ENCODE data around the gene GPC5. TPM values are rescaled to one million over a fixed set of nuclear protein-coding genes. Genes with fewer than 3 reads are reported as not detected.

GPC5 gene
- total and polyA plus RNA-seq, 9 donors = 0.10 to 1.5 (median 0.38) TPM

- no peak overlapping the region for H3K4me3 ChIP-seq
- H3K9me3 ChIP-seq = no peaks in the 10 kb centered on the region
- H3K27ac ChIP-seq = no peak overlapping the region
- no peak for TF ChIP-seq CTCF (IDR thresholded peaks at IDR 0.05)
- TF ChIP-seq EP300 (IDR thresholded peaks at IDR 0.05) = no peak
- TF ChIP-seq POLR2A (IDR thresholded peaks at IDR 0.05) = no peak
- H3K27me3 ChIP-seq = no peaks in the 10 kb centered on the region
- DNase-seq = no peak
- intact Hi-C loops (cut with DNase I) = no loop called here
- H3K4me1 ChIP-seq (ENCODE audit: insufficient read depth) = no peaks in the 10 kb centered on the region
- no peaks in the 10 kb centered on the region for H3K36me3 ChIP-seq
Measured at GRCh38 chr13:91882918-91883317, 484.5 kb downstream of the GPC5 start.

GRCh38 chr13:91889641-91890040 lies 491.2 kb downstream of the GPC5 start:
- 84 to 93% (median 91%) methylated on average over 2 of the region's 2 CpGs for WGBS, 3 donors
- intact Hi-C loops (cut with DNase I) = no loop called here

GRCh38 chr13:91891141-91891540 lies 492.7 kb downstream of the GPC5 start:
- Histone ChIP-seq H3K27me3 (no peaks in the 10 kb centered on the region), H3K27ac (no peak overlapping the region), H3K36me3 (no peaks in the 10 kb centered on the region), H3K4me3 (no peak overlapping the region), H3K9me3 (no peaks in the 10 kb centered on the region), H3K4me1 (ENCODE audit: insufficient read depth) (no peaks in the 10 kb centered on the region)
- intact Hi-C loops (cut with DNase I) = no loop called here
- 46 to 56% (median 50%) methylated on average over 3 of the region's 3 CpGs for WGBS, 3 donors
- no peak for TF ChIP-seq CTCF (IDR thresholded peaks at IDR 0.05)
- no peak for TF ChIP-seq POLR2A (IDR thresholded peaks at IDR 0.05)
- no peak for DNase-seq

More at GRCh38 chr13:91889641-91890040, 491.2 kb downstream of the GPC5 start:
- no peak overlapping the region for H3K4me3 ChIP-seq
- no peaks in the 10 kb centered on the region for H3K9me3 ChIP-seq
- no peak for DNase-seq
- H3K4me1 ChIP-seq (ENCODE audit: insufficient read depth) = no peaks in the 10 kb centered on the region
- TF ChIP-seq EP300 (IDR thresholded peaks at IDR 0.05) (no peak), POLR2A (IDR thresholded peaks at IDR 0.05) (no peak), CTCF (IDR thresholded peaks at IDR 0.05) (no peak)
- H3K36me3 ChIP-seq = no peaks in the 10 kb centered on the region
- no peak overlapping the region for H3K27ac ChIP-seq
- no peaks in the 10 kb centered on the region for H3K27me3 ChIP-seq

- Histone ChIP-seq H3K27ac (no peak overlapping the region), H3K27me3 (no peaks in the 10 kb centered on the region), H3K4me1 (ENCODE audit: insufficient read depth) (no peaks in the 10 kb centered on the region), H3K36me3 (no peaks in the 10 kb centered on the region), H3K4me3 (no peak overlapping the region), H3K9me3 (no peaks in the 10 kb centered on the region)
- TF ChIP-seq POLR2A (IDR thresholded peaks at IDR 0.05) (no peak), EP300 (IDR thresholded peaks at IDR 0.05) (no peak), CTCF (IDR thresholded peaks at IDR 0.05) (no peak)
- DNase-seq = no peak
- WGBS, 3 donors = 93 to 97% (median 94%) methylated on average over 2 of the region's 2 CpGs
- intact Hi-C loops (cut with DNase I) = no loop called here
Measured at GRCh38 chr13:91893040-91893439, 494.6 kb downstream of the GPC5 start.

GRCh38 chr13:91894316-91894715 lies 495.9 kb downstream of the GPC5 start:
- no peak overlapping the region for H3K27ac ChIP-seq

More at GRCh38 chr13:91894316-91894715, 495.9 kb downstream of the GPC5 start:
- no peaks in the 10 kb centered on the region for H3K27me3 ChIP-seq
- intact Hi-C loops (cut with DNase I) = no loop called here
- no peaks in the 10 kb centered on the region for H3K4me1 ChIP-seq (ENCODE audit: insufficient read depth)
- 10 to 14% (median 14%) methylated on average over 2 of the region's 2 CpGs for WGBS, 3 donors
- DNase-seq = no peak
- no peaks in the 10 kb centered on the region for H3K9me3 ChIP-seq
- H3K36me3 ChIP-seq = no peaks in the 10 kb centered on the region
- no peak overlapping the region for H3K4me3 ChIP-seq
- TF ChIP-seq CTCF (IDR thresholded peaks at IDR 0.05) (no peak), EP300 (IDR thresholded peaks at IDR 0.05) (no peak), POLR2A (IDR thresholded peaks at IDR 0.05) (no peak)

All from ovary (tissue), 9 donors.